Measurements from ENCODE around the gene ANO2.

The ANO2 gene

DNA sequence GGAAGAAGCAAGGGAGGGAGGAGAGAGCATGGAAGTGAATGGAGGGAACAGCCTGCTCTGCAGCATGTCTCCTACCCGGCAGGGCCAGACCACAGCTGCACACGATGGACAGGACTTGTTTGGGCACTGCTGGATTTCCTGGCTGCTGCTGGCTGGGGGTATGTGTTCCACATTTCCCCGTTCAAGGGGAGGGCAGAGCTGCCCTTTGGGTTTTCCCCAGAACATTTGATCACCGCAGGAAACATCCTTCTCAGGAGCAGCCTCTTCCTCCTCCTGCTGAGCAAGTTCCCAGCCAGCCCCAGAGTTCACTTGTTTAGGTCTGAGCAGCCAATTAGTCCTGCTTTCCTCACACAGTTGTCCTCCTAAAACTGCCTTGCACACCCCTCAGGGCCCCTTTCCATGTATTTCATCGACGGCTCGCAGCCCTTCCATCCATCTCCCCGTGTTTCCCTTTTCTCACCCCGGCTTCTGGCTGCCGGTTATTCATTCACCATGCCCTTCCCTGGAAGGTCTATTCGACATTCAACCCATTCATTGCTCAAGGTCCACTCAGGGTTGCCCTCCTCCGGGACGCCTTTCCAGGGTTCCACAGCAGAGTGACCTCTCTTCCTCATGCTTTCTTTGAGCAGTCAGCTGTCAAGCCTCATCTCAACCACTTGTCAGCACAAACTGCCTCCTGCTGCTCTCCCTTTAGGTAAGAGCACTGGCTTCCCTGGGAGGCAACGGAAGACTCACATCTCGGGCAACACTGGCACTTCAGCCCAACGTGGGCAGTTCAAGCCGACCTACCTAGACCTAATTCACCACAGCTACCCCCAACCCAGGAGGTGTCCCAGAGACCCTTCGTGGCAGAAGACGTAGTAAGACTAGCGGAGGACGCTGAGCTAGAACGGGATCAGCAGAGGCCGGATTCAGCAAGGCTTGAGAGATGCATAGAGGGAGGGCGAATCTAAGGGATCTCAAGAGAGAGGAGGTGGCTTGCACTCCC is 20.1 kb upstream of the ANO2 start:
- no peak for DNase-seq

DNA sequence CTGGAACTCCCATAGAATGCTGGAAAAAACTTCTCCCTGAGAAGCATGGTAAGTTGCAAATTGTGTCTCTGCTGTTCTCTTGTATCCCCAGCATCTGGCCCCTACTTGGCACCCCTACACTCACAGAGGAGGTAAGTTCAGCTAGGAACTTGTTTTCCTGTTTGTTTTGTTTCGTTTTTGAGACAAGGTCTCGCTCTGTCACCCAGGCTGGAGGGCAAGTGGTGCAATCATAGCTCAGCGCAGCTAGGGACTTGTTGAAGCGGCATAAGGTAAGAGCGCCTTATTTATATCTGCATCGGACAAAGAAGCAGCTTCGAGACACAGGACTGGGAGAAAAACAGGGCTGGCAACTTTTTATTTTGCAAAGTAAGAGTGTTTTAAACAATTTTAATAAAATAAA is 18.5 kb upstream of the ANO2 start:
- DNase-seq, result no peak

DNA sequence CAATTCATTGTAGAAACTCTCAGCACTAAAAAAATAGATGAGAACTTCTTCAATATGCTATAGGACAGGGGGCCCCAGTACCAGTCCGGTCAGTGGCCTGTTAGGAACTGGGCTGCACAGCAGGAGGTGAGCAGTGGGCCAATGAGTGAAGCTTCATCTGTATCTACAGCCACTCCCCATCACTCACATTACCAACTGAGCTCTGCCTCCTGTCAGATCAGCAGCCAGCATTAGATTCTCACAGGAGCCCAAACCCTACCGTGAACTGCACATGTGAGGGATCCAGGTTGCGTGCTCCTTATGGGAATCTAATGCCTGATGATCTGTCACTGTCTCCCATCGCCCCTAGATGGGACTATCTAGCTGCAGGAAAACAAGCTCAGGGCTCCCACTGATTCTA is 15.7 kb upstream of the ANO2 start:
- no peak for DNase-seq

DNA sequence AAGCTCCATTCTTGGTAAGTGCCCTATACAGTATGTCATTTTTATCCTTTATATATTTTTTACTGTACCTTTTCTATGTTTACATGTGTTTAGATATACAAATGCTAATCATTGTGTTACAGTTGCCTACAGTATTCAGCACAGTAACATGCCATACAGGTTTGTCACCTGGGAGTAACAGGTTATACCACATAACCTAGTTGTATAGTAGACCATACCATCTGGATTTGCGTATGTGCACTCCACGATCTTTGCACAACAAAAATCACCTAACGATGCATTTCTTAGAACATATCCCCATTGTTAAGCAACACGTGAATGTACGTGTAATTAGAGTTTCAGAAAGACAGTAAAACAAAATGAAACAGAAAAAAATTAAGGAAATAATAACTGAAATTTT is 11.9 kb upstream of the ANO2 start:
- DNase-seq, result no peak

DNA sequence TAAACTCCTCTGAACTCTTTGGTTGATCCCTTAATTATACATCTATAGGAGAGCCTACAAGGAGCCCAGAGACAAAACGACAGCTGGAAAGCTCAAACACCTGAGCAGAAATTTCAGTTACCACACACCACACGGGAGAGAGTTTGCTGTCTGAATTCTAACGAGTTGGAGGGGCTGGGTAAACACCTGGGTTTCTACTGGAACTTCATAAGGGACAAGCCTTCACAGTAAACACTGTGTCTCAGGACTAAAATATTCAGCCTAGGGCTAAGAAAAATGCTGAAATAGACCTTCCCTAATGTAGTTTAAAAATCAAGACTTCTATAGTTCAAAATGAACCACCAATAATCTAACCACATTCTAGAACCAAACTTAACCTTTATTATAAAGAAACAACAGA is 9.6 kb upstream of the ANO2 start:
- DNase-seq, result no peak

DNA sequence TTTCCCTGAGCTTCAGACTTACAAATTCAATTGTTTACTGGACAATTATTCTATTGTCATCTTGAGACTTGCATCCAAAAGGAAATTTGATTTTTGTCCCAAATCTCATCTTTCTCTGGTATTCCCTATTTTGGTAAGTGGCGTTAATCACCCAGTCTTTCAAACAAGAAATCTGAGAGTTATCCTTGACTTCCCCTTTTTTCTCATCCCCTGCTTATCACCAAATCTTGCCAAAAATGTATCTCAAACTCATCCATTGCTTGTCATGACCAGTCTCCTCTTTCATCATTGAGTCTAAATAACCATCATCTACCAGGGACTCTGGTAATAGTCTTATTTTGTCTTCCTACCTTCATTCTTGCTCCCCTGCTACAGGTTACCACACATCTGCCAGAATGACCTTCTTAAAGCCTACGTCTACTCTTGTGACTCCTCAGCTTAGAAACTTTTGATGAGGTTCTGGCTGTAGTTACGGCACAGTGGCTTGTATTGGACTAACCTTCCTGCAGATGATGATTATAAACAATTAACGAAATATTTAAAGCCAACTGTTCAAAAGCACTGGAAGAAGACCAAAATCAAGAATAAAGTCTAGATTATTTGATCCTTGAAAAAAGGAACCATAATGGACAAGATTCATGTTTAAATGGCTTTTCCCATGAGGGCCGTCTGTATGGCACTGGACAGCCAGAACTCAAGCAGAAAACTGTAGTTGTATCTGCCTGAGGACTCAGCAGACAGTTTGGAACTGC is 9.0 kb upstream of the ANO2 start:
- DNase-seq, result no peak

DNA sequence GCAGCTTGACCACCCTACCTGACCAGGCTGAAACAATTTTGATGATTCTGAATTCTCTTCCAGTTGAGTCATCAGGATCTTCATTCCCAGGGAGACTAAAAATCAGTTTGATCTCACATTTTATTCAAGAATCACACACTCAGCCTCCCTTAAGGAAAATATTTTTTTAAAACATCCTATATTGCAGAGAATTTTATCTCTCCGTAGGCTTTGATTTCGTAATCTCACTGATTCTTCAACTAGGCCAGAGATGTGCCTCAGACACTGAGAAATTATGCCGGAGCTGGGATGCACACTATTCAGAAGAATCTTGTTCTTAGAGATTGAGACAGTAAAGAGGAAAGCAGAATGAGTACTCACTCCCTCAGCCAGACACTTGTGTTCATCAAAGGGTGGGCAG is 7.0 kb upstream of the ANO2 start:
- DNase-seq, result no peak

DNA sequence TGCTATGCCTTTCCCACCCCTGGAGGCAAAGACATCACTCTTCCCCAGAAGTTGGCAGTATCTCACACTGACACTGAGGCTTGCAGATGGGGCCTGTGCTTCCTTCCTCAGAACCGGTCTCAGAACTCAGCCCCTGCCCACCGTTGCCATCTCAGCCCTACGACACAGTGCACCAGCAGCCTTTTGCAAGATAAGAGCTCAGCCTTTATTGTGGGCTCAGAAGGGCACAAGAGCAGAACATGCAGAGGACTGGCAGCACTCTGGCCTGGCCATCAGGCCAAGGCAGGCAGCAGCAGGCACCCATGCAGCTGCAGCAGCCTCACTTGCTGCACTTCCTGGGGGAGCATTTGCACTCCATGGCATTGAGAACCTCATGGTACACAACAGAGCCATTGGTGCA is 3.6 kb upstream of the ANO2 start:
- DNase-seq, result no peak

DNA sequence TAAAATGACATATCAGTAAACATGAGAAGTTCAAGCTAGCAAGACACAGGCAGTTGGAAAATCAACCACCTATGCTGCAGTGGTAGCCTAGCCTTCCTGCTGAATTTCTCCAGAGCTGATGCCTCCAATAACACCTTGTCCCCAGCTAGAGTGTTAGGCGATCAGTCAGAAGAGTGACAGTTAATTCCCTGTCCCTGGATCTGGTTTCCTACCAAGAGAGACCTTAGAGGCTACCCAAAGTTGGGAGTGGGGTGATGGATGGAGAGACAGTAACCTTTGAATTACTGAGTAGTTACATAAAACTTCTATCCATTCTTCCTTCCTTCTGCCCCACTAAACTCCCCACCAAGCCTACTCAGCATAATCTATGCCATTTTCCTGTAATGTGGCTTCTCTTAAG is 1.9 kb upstream of the ANO2 start:
- no peak for DNase-seq

DNA sequence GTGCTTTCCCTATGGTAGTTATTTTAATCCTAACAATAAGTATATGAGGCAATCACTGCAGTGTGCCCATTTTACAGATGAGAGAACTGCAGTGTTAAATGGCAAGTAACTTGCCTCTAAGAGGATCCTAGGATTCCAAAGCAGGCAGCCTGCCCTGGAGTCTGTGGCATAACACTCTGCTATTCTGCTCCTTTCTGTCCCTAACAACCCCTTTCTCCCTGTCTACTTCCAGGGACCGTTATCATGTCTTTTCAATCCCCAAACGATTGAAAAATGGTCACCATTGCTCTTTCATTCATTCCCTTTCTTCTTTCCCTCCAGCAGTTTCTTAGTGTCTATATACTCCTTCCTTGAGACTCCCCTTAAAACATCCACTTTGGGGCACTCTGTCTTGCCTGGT is 1.3 kb upstream of the ANO2 start:
- no peak for DNase-seq

DNA sequence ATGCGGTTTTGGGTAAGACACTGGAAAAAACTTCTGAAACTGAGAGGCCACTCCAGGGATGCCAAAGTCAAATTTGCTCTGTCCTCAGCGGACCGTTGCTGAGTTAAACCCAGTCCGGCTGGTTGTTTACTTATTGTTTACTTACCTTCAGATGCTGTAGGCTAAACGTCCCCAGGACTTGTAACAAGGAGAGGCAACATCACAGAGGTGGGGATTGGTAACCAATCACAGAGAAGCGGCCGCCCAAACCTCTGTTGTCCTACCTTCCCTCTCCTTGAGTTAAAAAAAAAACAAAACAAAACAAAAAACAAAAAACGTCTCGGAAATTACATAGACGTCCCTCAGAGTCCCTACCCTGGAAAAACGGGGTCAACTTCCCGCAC is 380 bp downstream of the ANO2 start:
- no peak for DNase-seq

DNA sequence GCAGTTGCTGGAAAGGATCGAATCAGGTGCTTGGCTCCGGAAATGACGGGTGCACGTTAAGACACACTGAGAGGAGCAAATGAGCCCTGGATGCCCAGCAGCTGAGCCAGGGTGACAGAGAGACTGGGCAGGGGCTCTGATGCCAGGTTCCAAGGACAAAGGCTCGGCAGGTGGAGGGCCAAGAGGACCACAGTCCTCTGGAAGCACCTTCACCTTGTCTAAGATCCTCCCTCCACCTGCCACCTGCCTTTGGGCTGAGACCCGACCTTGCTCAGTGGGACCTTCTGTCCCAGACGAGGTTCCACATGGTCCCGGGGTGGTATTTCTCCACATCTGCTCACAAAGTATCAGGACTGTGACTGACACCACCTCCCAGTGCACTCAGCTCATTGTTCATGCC is 1.0 kb downstream of the ANO2 start:
- DNase-seq, result no peak

DNA sequence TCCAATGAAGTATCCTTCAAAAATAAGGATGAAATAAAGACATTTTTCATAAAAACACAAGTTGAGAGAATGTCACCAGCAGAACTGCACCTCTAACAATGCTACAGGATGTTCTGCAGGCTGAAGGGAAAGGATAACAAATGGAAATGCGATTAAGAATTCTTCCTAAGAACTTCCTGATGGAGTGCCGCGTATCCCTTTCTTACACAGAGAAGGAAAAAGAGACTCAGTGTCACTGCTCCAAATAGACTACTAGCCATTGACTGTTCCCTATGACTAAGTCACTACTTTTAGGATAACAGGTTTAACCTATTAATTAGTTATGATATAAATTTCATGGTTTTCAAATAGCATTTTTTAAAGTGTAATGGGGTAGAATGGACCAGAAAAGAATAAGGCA is 3.2 kb downstream of the ANO2 start:
- DNase-seq, result no peak

DNA sequence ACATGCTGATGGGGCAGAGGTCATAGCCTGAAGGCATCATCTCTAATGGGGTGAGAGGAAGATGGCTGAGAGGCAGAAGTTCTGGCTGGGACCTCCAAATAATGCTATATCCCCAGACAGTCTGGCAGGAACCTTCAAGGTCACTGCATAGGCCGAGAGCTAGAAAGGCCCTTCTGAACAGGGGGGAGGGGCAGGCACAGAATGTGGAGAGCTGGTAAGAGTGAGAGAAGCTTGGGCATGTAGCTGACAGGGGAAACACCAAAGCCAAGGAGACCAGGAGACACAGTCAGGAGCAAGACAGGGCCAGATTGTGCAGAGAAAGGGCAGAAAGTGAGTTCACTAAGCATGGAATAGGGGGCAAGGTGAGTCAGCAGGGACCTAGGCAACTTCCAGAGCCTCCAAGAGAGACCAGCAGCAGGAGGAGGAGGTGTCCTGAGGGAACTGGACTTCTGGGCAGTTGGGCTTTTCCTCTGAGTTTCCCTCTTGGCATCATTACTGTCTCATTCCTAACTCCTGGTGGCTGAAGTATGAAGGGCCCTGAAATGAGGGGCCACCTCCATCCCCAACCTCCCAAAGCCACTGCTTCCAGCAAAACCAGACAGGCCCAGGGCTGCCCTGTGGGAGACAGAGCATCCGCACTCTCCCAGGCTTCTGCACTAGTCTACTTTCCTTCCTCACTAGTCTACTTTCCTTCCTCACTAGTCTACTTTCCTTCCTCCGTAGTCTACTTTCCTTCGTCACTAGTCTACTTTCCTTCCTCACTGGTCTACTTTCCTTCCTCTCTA is 17.1 kb downstream of the ANO2 start:
- DNase-seq, result no peak

DNA sequence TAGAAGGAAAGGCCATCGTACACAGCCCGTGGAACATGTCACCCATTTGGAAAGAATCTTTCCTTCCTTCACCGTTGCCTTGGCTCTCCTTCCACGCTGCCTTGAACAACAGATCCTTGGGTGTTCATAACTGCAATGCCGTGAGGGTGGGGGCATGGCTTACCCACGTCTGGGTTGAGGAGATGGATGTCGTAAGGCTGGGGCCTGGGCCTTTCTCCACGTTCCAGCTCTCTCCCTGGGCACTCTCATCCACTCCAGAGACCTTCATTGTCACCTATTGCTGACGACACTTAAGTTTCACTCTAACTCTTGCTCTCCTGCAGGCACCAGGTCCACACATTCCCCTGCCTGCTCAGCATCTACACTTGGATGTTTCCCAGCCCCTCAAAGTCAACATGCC is 19.4 kb downstream of the ANO2 start:
- no peak for DNase-seq

DNA sequence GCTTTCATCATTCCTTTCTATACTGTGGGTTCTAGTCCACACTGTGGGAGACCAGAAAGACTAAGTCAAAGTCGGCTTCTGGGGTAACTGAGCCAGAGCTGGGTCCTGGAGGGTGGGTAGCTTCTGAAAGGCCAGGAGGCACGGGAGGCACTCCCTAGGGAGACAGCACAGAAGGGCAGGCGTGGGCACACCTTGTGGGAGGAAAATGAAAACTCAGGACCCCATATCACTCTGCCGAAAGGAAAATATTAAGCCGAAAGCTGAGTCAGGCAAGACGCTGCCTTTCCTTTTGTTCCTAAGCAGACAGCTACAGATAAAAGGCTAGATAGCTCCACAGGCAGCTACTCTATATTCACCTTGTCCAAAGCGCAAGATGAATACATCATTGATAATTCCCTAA is 20.7 kb downstream of the ANO2 start:
- DNase-seq, result no peak

DNA sequence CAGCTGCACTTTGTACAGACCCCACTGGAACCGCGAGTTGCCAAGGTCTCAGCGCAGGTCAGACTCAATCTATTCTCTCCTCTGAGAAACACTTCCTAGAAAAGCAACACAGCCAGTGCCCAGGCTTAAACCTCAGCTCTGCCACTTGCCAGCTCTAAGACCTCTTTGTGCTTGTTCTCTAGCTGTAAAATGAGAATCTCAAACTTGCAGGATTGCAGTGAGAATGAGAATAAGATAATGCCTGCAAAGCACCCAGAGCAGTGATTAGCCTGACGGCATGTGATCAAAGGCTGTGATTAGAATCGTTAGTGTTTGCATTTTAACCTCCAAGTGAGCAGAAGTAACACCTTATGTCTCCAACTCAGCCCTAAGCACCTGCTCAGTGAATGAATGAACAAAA is 21.3 kb downstream of the ANO2 start:
- DNase-seq, result no peak

DNA sequence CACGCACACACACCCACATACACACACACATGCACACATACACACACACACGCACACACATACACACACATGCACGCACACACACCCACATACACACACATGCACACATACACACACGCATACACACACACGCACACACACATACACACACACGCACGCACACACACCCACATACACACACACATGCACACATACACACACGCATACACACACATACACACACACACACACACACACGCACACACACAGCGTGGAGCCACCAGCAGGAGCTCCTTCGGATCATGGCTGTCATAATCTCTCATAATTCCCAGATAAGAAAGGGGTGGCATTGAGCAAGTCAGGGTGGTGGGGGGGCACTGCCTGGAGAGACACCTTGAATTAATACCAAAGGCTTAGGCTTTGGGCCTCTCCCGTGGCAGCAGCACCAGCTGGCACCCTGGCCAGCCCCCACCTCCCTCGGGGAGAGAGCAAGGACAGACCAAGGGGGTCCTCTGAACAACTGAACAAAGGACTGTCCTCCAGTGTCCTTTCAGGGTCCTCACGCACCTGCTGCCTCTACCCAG is 21.9 kb downstream of the ANO2 start:
- DNase-seq, result no peak

DNA sequence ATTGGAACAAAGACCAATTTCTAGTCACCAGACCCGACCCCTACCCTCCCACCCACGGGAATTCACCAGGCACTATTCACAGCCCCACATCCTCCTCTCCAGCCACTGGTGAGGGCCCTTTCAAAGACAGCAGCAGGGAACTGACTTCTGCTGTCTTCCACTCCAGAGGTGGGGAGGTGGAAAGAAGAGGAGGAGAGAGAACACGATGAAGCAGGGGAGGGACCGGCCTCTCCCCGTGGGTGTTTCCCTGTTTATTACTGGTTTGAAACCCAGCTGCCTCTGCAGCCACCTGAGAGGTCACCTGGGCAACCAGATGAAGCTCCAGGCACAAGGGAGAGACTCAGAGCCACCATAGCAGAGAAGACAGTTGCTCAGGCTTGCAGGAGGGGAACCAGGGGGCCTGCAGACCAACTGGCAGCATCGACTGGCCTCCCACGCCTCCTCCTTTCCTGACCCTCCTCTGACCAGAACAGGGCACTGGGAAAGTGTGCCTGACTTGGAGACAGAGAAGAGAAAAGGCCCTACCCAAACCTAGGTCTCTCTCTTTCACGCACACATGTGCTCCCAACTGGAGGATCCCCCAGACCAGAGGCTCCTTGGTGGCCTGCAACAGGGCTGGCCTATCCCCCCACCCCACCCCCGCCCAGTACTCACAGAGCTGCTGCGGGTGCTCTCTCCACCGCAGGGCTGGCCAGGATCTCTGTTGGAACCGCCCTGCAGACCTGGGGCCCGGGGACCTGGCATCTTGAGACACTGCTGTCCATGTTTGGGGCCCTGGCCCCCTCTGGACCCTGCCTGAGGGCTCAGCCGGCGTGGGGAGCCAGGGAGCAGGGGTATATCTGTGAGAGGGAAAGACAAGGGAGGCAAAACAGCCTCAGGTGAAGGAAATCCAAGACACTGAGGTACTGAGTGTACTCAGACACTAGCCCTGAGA is 22.8 kb downstream of the ANO2 start:
- no peak for DNase-seq

DNA sequence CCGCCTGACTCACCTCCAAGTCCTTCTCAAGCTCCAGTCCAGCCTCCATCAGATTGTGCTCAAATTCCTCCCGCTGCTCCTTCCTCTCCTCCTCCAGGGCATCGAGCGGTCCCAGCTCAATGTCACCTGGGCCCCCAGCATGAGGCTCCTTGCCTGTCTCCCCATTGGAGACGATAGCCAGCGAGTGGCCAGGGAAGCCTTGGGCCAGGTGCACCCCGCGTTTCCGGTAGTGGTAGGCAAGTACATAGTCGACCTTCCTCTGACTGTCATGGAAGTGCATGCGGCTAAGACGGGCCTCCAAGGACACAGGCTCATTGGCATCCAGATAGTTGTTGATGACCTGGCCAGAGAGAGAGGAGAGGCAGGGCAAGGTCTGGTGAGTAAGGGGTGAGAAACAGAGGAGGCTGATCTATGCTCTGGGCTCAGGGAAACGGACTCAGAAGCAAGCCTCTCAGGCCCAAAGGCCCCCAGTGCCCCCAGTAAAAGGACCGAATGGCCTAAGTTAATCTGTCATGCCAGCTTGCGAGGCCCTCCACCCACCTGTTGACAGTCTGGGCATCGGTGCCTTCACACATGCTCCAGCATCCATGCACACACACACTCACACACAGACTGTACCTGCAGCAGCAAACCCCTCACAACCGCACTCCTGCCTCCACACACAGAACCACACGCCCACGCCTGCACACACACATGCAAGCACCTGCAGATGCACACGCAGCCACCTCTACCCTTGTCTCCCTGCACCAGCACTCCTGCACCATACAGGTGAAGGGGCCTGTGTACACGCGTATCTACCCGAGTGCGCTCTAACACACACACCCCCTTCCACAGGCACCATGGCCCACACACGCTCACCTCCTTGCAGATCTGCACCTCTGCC is 23.8 kb downstream of the ANO2 start:
- no peak for DNase-seq
